HUES6 (cell line): ENCODE results near the gene FRYL.
"Not testable (repeated sequence)": the region's sequence is repeated elsewhere in the genome, so short reads cannot be mapped to it uniquely, and the experiment has no call there.

Source experiments
- H3K27ac ChIP-seq: 2 replicates; pipeline ENCODE4 v1.7.0; 2013; ENCODE audit warnings: low read depth, mild to moderate bottlenecking, low read length, inconsistent platforms
- H3K27me3 ChIP-seq: 2 replicates; pipeline ENCODE4 v1.6.1; 2013; ENCODE audit warnings: low read length; ENCODE audit not compliant: control insufficient read depth, insufficient read depth
- H3K36me3 ChIP-seq: 2 replicates; pipeline ENCODE4 v1.6.1; 2013; ENCODE audit warnings: low read length; ENCODE audit not compliant: control insufficient read depth, insufficient read depth
- H3K4me1 ChIP-seq: 2 replicates; pipeline ENCODE4 v1.6.1; 2013; ENCODE audit warnings: low read length; ENCODE audit not compliant: control insufficient read depth, insufficient read depth
- H3K4me3 ChIP-seq: 2 replicates; pipeline ENCODE4 v1.5.1; 2013; ENCODE audit warnings: low read depth, low read length
- H3K9ac ChIP-seq: one replicate; pipeline ENCODE4 v1.6.1; 2013; ENCODE audit warnings: mild to moderate bottlenecking, low read length
- H3K9me3 ChIP-seq: 2 replicates; pipeline ENCODE4 v1.6.1; 2013; ENCODE audit warnings: low read depth, low read length; ENCODE audit not compliant: control insufficient read depth, insufficient read depth

The FRYL gene

GRCh38 chr4:48467442-48467841 is 312.6 kb downstream of the FRYL start:
- no peaks in the 10 kb centered on the region; the same call in 1 of the 2 replicates for H3K4me1 ChIP-seq
- H3K27me3 ChIP-seq, result no peaks in the 10 kb centered on the region
- no peaks in the 10 kb centered on the region for H3K9me3 ChIP-seq
- no peak overlapping the region for H3K4me3 ChIP-seq
- no peaks in the 10 kb centered on the region for H3K36me3 ChIP-seq
- H3K9ac ChIP-seq, result no peak overlapping the region
- no peak overlapping the region for H3K27ac ChIP-seq

GRCh38 chr4:48462363-48462762 is 317.7 kb downstream of the FRYL start:
- Histone ChIP-seq H3K27me3 (no peaks in the 10 kb centered on the region), H3K27ac (no peak overlapping the region), H3K9ac (no peak overlapping the region), H3K9me3 (no peaks in the 10 kb centered on the region), H3K36me3 (no peaks in the 10 kb centered on the region), H3K4me3 (no peak overlapping the region), H3K4me1 (no peaks in the 10 kb centered on the region)

- H3K9ac ChIP-seq, result no peak overlapping the region
- no peaks in the 10 kb centered on the region for H3K4me1 ChIP-seq
- no peaks in the 10 kb centered on the region for H3K36me3 ChIP-seq
- no peak overlapping the region for H3K27ac ChIP-seq
- H3K9me3 ChIP-seq, result no peaks in the 10 kb centered on the region
- no peak overlapping the region for H3K4me3 ChIP-seq
- no peaks in the 10 kb centered on the region for H3K27me3 ChIP-seq
Observed at GRCh38 chr4:48461000-48461399, 319.1 kb downstream of the FRYL start.

- no peak overlapping the region for H3K27ac ChIP-seq
- H3K9me3 ChIP-seq, result no peaks in the 10 kb centered on the region
- H3K36me3 ChIP-seq, result no peaks in the 10 kb centered on the region
- H3K4me1 ChIP-seq, result no peaks in the 10 kb centered on the region
- H3K27me3 ChIP-seq, result no peaks in the 10 kb centered on the region
- H3K9ac ChIP-seq, result no peak overlapping the region
- H3K4me3 ChIP-seq, result no peak overlapping the region
Observed at GRCh38 chr4:48454591-48454990, 325.5 kb downstream of the FRYL start.

GRCh38 chr4:48451656-48452055 is 328.4 kb downstream of the FRYL start:
- H3K27ac ChIP-seq, H3K4me1 ChIP-seq, H3K27me3 ChIP-seq, H3K9me3 ChIP-seq, H3K4me3 ChIP-seq, H3K9ac ChIP-seq, H3K36me3 ChIP-seq: not testable (repeated sequence)

GRCh38 chr4:48450740-48451139 is 329.3 kb downstream of the FRYL start:
- Histone ChIP-seq H3K36me3 (no peaks in the 10 kb centered on the region), H3K27ac (no peak overlapping the region), H3K9ac (no peak overlapping the region)

GRCh38 chr4:48449151-48449550 is 330.9 kb downstream of the FRYL start:
- Histone ChIP-seq H3K4me1 (no peaks in the 10 kb centered on the region), H3K27me3 (no peaks in the 10 kb centered on the region), H3K9ac (no peak overlapping the region), H3K27ac (no peak overlapping the region), H3K4me3 (no peak overlapping the region), H3K36me3 (no peaks in the 10 kb centered on the region), H3K9me3 (no peaks in the 10 kb centered on the region)

More at GRCh38 chr4:48450740-48451139, 329.3 kb downstream of the FRYL start:
- Histone ChIP-seq H3K9me3 (no peaks in the 10 kb centered on the region), H3K4me1 (no peaks in the 10 kb centered on the region), H3K27me3 (no peaks in the 10 kb centered on the region), H3K4me3 (no peak overlapping the region)
